Fibroblast of the conjunctiva (primary cell): ENCODE measurements around the gene FNDC8.
"Not testable (repeated sequence)": the region's sequence is repeated elsewhere in the genome, so short reads cannot be mapped to it uniquely, and the experiment has no call there.

ENCODE experiments used
- DNase-seq: peaks from one replicate; pipeline ENCODE4 v3.0.0-alpha.2; 2010; ENCODE audit warnings: low read depth

The FNDC8 gene

GRCh38 chr17:35095741-35096140 lies 25.7 kb upstream of the FNDC8 start:
- no peak for DNase-seq

GRCh38 chr17:35097776-35098175 lies 23.6 kb upstream of the FNDC8 start:
- DNase-seq, result no peak

- no peak for DNase-seq
Measured at GRCh38 chr17:35099908-35100307, 21.5 kb upstream of the FNDC8 start.

- DNase-seq, result no peak
Measured at GRCh38 chr17:35101036-35101435, 20.4 kb upstream of the FNDC8 start.

DNA sequence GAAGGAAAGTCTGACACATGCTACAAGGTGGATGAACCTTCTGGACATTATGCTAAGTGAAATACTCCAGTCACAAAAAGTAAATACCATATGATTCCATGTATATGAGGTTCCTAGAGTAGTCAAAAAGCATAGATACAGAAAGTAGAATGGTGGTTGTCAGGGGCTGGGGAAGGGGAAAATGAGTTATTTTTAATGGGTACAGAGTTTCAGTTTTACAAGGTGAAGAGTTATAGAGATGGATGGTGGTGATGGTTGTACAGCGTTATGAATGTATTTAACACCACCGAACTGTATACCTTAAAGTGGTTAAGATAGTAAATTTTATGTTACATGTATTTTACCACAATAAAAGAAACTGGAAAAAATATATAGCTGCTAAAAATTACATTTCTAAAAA lies 19.7 kb upstream of the FNDC8 start:
- no peak for DNase-seq

GRCh38 chr17:35103271-35103670 lies 18.1 kb upstream of the FNDC8 start:
- DNase-seq, result no peak

- DNase-seq, result no peak
Measured at GRCh38 chr17:35104844-35105450, 16.5 kb upstream of the FNDC8 start.

- DNase-seq, result not testable (repeated sequence)
Measured at GRCh38 chr17:35110791-35111190, 10.6 kb upstream of the FNDC8 start.

DNA sequence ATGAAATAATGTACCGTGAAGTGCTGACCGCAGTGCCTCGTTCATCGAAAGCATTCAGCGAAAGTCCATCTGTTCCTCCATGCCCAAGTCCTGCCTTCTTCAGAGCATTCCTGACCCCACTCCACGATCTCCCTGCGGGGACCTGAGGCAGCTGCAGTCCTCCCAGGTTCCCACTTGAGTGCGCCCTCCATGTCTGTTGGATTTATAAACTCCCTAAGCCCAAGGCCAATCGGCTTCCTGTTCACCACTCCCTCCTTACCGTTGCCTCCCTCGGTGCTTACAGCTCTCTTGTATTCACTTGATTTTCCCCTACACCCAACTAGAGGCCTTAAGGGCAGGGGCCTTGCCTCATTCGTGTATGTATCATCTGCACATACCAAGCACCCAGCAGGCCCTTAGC lies 4.6 kb upstream of the FNDC8 start:
- DNase-seq, result no peak

- DNase-seq, result no peak
Measured at GRCh38 chr17:35117984-35118383, 3.4 kb upstream of the FNDC8 start.

GRCh38 chr17:35119370-35120165 lies 1.8 kb upstream of the FNDC8 start, which contains the start of gene RAD51D:
RAD51D (minus strand) TSS chr17:35119860; CDS start chr17:35119613, 247 bp downstream.
- DNase-seq, result peak; percentile 34

DNA sequence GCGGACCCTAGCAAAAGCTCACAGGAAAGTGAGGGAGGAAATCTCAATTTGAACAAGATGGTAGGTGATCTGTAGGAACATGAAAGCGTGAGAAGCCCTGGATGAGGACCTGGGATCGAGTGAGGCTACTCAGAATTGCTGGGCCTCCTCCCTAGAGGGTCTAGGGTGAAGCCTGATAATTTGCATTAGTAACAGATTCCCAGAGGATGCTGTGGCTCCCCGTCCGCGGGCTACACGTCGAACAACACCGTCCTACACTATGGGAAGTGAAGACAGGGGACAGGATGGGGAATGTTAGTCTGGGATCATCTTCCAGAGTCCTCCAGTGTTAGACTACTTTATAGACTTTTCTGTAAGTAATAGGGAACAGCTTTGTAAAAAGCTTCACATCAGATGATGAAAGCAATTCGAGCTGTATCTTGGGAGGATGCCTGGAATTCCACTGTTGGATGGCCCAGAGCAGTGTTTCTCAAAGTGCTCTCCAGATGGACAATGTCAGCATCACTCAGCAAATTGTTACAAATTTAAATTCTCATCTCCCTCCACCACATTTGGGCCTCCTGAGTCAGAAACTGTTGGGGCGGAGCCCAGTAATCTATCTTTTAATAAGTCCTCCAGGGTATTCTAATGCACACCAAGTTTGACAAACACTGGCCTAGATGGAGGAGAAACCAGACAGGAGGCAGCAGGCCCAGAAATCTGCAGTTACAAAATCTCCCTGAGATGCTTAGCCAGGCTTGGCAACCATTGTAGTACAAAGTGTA lies 6.5 kb downstream of the FNDC8 start:
- peak; percentile 69 for DNase-seq

GRCh38 chr17:35129154-35129972 lies 7.9 kb downstream of the FNDC8 start:
- DNase-seq, result no peak

GRCh38 chr17:35129973-35130351 lies 8.5 kb downstream of the FNDC8 start:
- DNase-seq, result no peak

DNA sequence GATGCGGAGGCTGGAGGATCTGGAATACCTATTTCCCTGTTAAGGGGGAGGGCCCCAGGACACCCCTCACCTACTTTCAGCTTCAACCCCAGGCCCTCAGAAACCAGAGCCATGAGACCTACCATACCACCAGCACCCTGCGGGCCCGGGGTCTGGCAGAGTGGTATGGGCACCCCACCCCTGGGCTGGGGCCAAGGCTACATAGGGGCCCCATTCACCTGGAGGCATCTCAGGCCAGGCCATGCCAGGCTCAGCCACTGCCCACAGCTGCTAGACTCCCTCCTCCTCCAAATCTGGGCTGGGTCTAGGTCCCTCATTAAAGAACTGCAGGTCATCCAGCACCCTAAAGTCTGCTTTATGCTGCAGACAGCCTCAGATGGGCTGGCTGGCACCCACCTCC lies 9.0 kb downstream of the FNDC8 start:
- no peak for DNase-seq

DNA sequence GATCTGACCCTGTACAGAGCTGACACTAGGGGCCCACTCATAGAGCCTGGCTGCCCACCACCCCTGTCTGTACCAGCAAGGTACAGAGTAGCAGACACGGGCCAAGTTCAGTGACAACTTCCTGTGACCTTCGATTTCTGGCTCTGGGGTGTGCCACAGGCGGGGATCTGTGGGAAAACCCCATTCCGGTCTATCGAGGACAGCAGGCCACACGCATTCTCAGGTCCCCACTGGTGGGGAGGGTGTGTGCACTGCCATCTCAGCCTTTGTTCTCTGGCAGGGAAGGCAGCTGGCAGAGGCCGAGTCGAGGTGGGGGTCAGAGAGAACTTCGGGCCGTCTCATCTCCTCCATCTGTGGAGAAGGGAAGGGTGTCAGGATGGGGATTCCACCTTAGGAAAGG lies 10.7 kb downstream of the FNDC8 start:
- DNase-seq, result no peak

GRCh38 chr17:35132816-35133550 lies 11.6 kb downstream of the FNDC8 start:
- no peak for DNase-seq

GRCh38 chr17:35135322-35135721 lies 13.9 kb downstream of the FNDC8 start:
- DNase-seq, result no peak

DNA sequence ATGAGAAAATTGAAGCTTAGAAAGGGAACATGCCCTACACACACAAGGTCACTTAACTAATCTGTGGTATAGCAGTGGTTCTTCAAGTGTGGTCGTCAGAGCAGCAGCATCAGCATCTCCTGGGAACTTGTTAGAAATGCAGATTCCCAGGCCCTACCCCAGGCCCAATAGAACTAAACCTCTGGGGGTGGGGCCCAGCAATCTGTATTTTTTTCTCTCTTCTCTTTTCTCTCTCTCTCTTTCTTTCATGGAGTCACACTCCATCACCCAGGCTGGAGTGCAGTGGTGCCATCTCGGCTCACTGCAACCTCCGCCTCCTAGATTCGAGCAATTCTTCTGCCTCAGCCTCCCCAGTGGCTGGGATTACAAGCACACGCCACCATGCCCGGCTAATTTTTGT lies 16.8 kb downstream of the FNDC8 start:
- DNase-seq, result no peak

DNA sequence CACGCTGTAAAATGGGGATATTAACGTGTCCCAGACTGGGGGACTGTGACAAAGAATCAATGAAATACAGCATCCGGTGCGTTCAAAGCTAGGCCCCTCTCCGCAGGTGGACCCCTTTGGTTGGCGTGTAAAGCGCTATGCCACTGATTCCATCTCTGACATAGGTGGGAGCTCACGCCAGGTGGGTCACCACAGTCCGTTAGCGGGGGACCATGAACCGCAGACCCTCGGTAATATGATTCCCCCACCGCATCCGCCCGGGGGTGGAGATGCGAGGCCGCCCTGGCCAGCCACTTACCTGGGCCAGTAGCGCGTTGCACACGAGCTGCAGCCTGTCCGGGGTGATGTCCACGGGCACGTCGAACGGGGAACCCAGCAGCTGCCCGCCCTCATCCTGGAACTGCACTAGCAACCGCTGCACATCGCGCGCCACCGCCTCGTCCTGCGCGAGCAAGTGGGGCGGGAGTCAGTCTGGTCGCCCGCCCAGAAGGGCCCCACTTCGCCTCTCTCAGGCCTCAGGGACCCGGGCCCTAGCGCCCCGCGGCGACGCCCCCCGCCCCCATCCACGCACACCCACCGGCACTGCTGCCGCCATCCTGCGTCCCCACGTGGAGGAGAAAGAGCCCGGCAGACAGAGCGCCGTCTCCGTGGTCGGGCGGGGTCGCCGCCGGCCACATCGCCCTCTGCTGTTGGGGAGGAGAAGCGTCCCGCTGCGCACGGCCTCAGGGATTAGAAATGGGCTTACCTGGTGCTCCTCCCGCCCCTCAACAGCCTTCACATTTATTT lies 20.5 kb downstream of the FNDC8 start, which contains the start of gene NLE1:
TSS of gene NLE1 (minus strand) at position 623 of the 786 bp plus-strand sequence. CDS start at position 595, 28 bp downstream.
- DNase-seq, result peak; percentile 49

DNA sequence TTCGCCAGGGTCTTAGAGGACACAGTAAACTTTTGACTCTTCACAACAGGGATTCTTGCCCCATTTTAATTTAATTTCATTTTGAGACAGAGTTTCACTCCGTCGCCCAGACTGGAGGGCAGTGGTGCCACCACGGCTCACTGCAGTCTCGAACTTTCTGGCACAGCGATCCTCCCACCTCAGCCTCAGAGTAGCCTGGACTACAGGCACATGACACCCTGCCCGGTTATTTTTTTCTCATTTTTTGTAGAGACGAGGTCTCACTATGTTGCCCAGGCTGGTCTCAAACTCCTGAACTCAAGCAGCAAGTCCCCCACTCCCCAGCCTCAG lies 21.0 kb downstream of the FNDC8 start:
- DNase-seq, result no peak
